Measurements from ENCODE around the gene GLI1.

- TF ChIP-seq CBX3 (IDR thresholded peaks at IDR 0.05; ENCODE audit: low read depth) = no peak
- no peak for TF ChIP-seq EZH2 (IDR thresholded peaks at IDR 0.05)
- no peak for TF ChIP-seq CTCF (IDR thresholded peaks at IDR 0.05 in 2 of 3, conservative IDR thresholded peaks at IDR 0.05 in 1 of 3; ENCODE audit: borderline replicate concordance in 1 of 3, insufficient read depth in 1 of 3, low read depth in 2 of 3, low read length in 2 of 3)
- no peak for TF ChIP-seq MAX (IDR thresholded peaks at IDR 0.05)
- TF ChIP-seq POLR2A (IDR thresholded peaks at IDR 0.05; ENCODE audit: borderline replicate concordance, extremely low read depth, insufficient read depth, insufficient read length) = no peak
- TF ChIP-seq EZH2phosphoT487 (IDR thresholded peaks at IDR 0.05; ENCODE audit: borderline replicate concordance) = no peak
- TF ChIP-seq ZFX (IDR thresholded peaks at IDR 0.05) = no peak
- TF ChIP-seq SP1 (IDR thresholded peaks at IDR 0.05; ENCODE audit: low read depth) = no peak
Measured at GRCh38 chr12:57452181-57452936, 7.2 kb upstream of the GLI1 start.

All from HCT116 (cell line).